Body of pancreas (tissue), 4 donors: ENCODE results near the gene KNDC1. TPM values are rescaled to one million over a fixed set of nuclear protein-coding genes. Genes with fewer than 3 reads are reported as not detected.

ENCODE experiments used
- ATAC-seq: fragments of 150-250 bp; one replicate; pipeline ENCODE4 v1.9.1; 2016
- DNase-seq, 4 donors: peaks; one replicate each; pipeline ENCODE4 v3.0.0-alpha.2; 2019
- H3K27ac ChIP-seq, 4 donors: fragments of 200-600 bp; sonication (generic); 1 replicate in 3 of 4; 2 replicates in 1 of 4; pipeline versions ENCODE4 v1.5.1 to v1.6.1; 2016 to 2019; ENCODE audit warnings: mild to moderate bottlenecking in 1 of 4, mixed read lengths in 1 of 4, moderate library complexity in 1 of 4
- H3K27me3 ChIP-seq, 2 donors: fragments of 200-600 bp; sonication (generic); one replicate each; pipeline ENCODE4 v1.6.0; 2016; ENCODE audit warnings: mild to moderate bottlenecking in 1 of 2
- H3K36me3 ChIP-seq, 2 donors: fragments of 200-600 bp; sonication (generic); replicated peaks in 1 of 2; 2 replicates each; pipeline ENCODE4 v1.5.1; 2016; ENCODE audit warnings: low read depth in 2 of 2; ENCODE audit not compliant: insufficient read depth in 1 of 2
- H3K4me1 ChIP-seq: fragments of 200-600 bp; sonication (generic); one replicate; pipeline ENCODE4 v1.6.0; 2016
- H3K4me3 ChIP-seq, 2 donors: fragments of 200-600 bp; sonication (generic); 1 replicate in 1 of 2; 2 replicates in 1 of 2; pipeline ENCODE4 v1.5.1; 2016 to 2019
- H3K9me3 ChIP-seq, 3 donors: fragments of 200-600 bp; sonication (generic); 1 replicate in 2 of 3; 2 replicates in 1 of 3; pipeline ENCODE4 v1.5.1; 2016
- POLR2A ChIP-seq, 3 donors: fragments of 450-650 bp; IDR thresholded peaks; one replicate each; pipeline ENCODE4 v1.6.1; 2016; ENCODE audit warnings: antibody characterized with exemption in 3 of 3, mild to moderate bottlenecking in 2 of 3
- WGBS, 2 donors: methylation state at CpG; one replicate each; pipeline ENCODE4 v1.1.5; 2017; 5-methylcytosine and 5-hydroxymethylcytosine counted together
- intact Hi-C: fragments of 100-400 bp; cut with DNase I; formaldehyde crosslinking; loops from one replicate; pipeline ENCODE4 v1.15.1; 2023
- total RNA-seq, 2 donors: library from RNA; depleted of rRNA; stranded (reverse); fragments of >200 nt; gene quantifications; one replicate each; pipeline ENCODE4 v1.1.0, GENCODE V29; 2016
- TF ChIP-seq, protein P1 (sequence below), 7 experiments: fragments of 450-650 bp in 4 of 7; fragments of 200-600 bp in 3 of 7; sonication (generic) in 3 of 7; IDR thresholded peaks; one replicate each; pipeline ENCODE4 v1.5.1; 2016 to 2019; ENCODE audit warnings: antibody characterized with exemption in 7 of 7

KNDC1 gene
- total RNA-seq, 2 donors from 2014 or later = 0.52 to 3.3 TPM

DNA sequence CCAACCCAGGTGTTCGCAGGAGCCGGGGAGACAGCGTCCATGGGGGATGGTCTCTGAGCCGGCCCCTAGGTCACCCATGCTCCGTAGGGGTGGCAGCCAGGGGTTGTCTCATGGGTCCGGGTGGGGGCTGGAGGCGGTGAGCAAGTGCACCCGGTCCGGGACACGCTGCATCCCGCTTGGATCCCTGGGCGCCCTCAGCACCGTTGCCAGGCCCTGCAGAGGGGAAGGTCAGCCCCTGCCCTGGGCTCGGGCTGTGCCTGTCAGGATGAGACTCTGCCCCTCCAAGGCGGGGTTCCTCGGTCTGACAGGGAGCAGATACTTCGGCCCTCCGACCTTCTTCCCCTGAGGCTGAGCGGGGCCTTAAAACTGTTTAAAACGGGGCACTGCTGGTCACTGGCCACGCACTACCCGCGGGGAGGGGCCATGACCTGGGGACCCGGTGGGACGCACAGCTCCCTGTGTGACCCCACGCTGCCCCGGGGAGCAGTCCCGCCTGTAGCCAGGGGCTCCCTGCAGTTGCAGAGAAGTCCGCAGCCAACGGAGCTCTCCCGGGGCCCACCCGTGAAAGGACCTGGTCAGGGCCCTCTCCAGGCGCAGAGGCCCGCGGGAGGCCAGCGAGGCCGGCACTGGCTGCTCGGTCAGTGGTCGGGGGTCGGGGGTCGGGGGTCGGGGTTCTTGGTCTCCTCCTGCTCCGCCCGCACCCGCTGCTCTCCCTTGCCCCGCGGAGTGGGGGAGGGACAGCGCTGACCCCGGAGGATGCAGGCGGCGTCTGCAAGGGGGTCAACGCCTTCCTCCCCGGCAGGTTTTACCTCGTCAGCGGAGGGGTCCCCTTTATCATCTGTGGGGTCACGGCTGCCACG, 33.4 kb upstream of the KNDC1 start:
- TF ChIP-seq, protein P1, sequence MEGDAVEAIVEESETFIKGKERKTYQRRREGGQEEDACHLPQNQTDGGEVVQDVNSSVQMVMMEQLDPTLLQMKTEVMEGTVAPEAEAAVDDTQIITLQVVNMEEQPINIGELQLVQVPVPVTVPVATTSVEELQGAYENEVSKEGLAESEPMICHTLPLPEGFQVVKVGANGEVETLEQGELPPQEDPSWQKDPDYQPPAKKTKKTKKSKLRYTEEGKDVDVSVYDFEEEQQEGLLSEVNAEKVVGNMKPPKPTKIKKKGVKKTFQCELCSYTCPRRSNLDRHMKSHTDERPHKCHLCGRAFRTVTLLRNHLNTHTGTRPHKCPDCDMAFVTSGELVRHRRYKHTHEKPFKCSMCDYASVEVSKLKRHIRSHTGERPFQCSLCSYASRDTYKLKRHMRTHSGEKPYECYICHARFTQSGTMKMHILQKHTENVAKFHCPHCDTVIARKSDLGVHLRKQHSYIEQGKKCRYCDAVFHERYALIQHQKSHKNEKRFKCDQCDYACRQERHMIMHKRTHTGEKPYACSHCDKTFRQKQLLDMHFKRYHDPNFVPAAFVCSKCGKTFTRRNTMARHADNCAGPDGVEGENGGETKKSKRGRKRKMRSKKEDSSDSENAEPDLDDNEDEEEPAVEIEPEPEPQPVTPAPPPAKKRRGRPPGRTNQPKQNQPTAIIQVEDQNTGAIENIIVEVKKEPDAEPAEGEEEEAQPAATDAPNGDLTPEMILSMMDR (IDR thresholded peaks at IDR 0.05) = no peak
- no peak for TF ChIP-seq POLR2A (IDR thresholded peaks at IDR 0.05)
- DNase-seq = peak in 2 of 4 donors; percentile 3 to 10
- Histone ChIP-seq H3K9me3 (no peaks in the 10 kb centered on the region), H3K4me1 (no peaks in the 10 kb centered on the region), H3K36me3 (no peaks in the 10 kb centered on the region), H3K27me3 (no peaks in the 10 kb centered on the region), H3K4me3 (no peak overlapping the region), H3K27ac (no peak overlapping the region)
- intact Hi-C loops = loop anchor here (5.0 kb wide), 1 partner anchor 189 kb away; no protein-coding TSS in a partner anchor
- WGBS, 2 donors = 71 to 74% methylated on average over 17 to 29 of the region's 57 CpGs
- no peak for ATAC-seq

DNA sequence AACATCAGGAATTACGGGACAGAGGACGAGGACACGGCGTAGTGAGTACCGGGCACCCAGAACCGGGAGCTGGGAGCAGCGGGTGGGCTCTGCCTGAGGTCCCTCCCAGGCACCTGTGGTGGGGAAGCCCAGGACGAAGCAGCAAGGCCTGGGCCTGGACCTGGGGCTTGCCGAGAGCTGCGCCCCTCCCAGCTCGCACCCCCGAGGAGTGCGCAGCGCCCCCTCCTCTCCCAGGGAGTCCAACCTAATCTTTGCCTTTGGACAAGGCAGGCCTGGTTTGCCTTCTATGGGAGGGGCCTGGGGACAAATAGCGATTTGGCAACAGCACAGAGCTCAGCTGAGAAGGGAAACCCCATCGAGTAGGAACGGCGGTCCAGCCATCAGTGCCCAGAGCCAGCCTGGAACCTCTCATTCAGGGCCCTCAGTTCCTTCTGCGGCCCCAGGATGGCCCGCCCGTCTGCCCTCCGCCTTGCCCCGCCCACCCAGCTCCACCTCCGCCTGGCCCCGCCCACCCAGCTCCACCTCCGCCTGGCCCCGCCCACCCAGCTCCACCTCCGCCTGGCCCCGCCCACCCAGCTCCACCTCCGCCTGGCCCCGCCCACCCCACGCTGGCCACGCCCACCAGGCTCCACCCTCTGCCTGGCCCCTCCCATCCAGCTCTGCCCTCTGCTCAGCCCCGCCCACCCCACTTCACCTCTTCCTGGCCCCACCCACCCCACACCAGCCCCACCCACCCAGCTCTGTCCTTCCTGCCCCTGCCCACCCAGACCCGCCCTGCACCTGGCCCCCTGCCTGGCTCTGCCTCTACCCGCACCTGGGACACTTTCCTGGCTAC, 32.5 kb upstream of the KNDC1 start:
- no peaks in the 10 kb centered on the region for H3K27me3 ChIP-seq
- TF ChIP-seq POLR2A (IDR thresholded peaks at IDR 0.05) = no peak
- TF ChIP-seq, protein P1 (IDR thresholded peaks at IDR 0.05) = no peak
- 76 to 86% methylated on average over 9 to 24 of the region's 36 CpGs for WGBS, 2 donors
- no peaks in the 10 kb centered on the region for H3K36me3 ChIP-seq
- no peak for ATAC-seq
- DNase-seq = peak in 2 of 4 donors; percentile 4 to 15
- H3K27ac ChIP-seq = no peak overlapping the region
- H3K9me3 ChIP-seq = no peaks in the 10 kb centered on the region
- intact Hi-C loops = loop anchor here (5.0 kb wide), 1 partner anchor 190 kb away; no protein-coding TSS in a partner anchor
- H3K4me3 ChIP-seq = no peak overlapping the region
- H3K4me1 ChIP-seq = no peaks in the 10 kb centered on the region

- 93 to 96% methylated on average over 34 to 73 of the region's 83 CpGs for WGBS, 2 donors
- no peak overlapping the region for H3K4me3 ChIP-seq
- TF ChIP-seq POLR2A (IDR thresholded peaks at IDR 0.05) = no peak
- TF ChIP-seq, protein P1 (IDR thresholded peaks at IDR 0.05) = no peak
- no peaks in the 10 kb centered on the region for H3K4me1 ChIP-seq
- ATAC-seq = no peak
- no peaks in the 10 kb centered on the region for H3K9me3 ChIP-seq
- H3K27ac ChIP-seq = no peak overlapping the region
- no peaks in the 10 kb centered on the region for H3K27me3 ChIP-seq
- no peaks in the 10 kb centered on the region for H3K36me3 ChIP-seq
- intact Hi-C loops = loop anchor here (5.0 kb wide), 1 partner anchor 191 kb away; no protein-coding TSS in a partner anchor
- peak in 2 of 4 donors; percentile 4 to 7 for DNase-seq
Measured at GRCh38 chr10:133128126-133129070, 31.6 kb upstream of the KNDC1 start.

DNA sequence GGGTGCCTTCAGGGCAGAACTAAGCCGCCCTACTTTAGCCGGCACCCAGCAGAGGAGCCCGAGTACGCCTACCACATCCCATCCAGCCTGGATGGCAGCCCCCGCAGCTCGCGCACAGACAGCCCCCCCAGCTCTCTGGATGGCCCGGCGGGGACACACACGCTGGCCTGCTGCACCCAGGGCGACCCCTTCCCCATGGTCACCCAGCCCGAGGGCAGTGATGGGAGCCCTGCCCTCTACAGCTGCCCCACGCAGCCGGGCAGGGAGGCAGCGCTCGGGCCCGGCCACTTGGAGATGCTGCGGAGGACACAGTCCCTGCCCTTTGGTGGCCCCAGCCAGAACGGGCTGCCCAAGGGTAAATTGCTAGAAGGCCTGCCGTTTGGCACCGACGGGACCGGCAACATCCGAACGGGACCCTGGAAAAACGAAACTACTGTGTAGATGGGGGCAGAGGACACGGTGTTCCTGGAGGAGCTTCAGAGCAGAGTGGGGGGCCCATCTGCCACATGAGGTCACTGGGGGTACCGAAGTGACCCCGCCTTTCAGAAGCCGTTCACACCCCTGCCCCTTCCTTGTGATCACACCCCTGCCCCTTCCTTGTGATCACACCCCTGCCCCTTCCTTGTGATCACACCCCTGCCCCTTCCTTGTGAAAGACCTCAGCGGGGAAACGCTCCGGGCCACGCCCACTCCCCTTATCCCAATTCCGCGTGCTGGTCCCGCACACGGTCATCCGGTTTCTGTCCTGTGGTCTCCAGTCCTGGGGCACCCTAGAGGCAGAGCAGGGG, 30.8 kb upstream of the KNDC1 start:
- H3K9me3 ChIP-seq = no peaks in the 10 kb centered on the region
- no peak overlapping the region for H3K27ac ChIP-seq
- TF ChIP-seq, protein P1 (IDR thresholded peaks at IDR 0.05) = no peak
- no peak for TF ChIP-seq POLR2A (IDR thresholded peaks at IDR 0.05)
- no peaks in the 10 kb centered on the region for H3K27me3 ChIP-seq
- DNase-seq (no peak), ATAC-seq (no peak)
- H3K4me1 ChIP-seq = no peaks in the 10 kb centered on the region
- intact Hi-C loops = loop anchor here (5.0 kb wide), 1 partner anchor 192 kb away; no protein-coding TSS in a partner anchor
- WGBS, 2 donors = 68 to 72% methylated on average over 10 to 34 of the region's 39 CpGs
- H3K4me3 ChIP-seq = no peak overlapping the region
- H3K36me3 ChIP-seq = no peaks in the 10 kb centered on the region
